GM12874 (cell line): ENCODE measurements around the gene PLK5.

ENCODE experiments used
- CTCF ChIP-seq: IDR thresholded peaks from 2 replicates; pipeline ENCODE4 v1.5.1; 2011; ENCODE audit warnings: low read depth, mild to moderate bottlenecking, control low read depth, low read length, moderate library complexity; ENCODE audit not compliant: insufficient read depth

PLK5 gene

GRCh38 chr19:1503089-1503924, 20.6 kb upstream of the PLK5 start:
- TF ChIP-seq CTCF, result peak; percentile 96

GRCh38 chr19:1503925-1504773, 19.7 kb upstream of the PLK5 start:
- TF ChIP-seq CTCF, result no peak

- TF ChIP-seq CTCF, result no peak
Observed at GRCh38 chr19:1505012-1505411, 18.9 kb upstream of the PLK5 start.

- TF ChIP-seq CTCF, result no peak
Observed at GRCh38 chr19:1505991-1506881, 17.6 kb upstream of the PLK5 start.

- TF ChIP-seq CTCF, result no peak
Observed at GRCh38 chr19:1507192-1507660, 16.7 kb upstream of the PLK5 start.

GRCh38 chr19:1507763-1508506, 15.9 kb upstream of the PLK5 start:
- TF ChIP-seq CTCF, result no peak
